CD14-positive monocyte (primary cell): Measurements from ENCODE around the gene GNAT1. TPM values are rescaled to one million over a fixed set of nuclear protein-coding genes. Genes with fewer than 3 reads are reported as not detected.

ENCODE experiments used
- DNase-seq, 3 donors: peaks; one replicate each; pipeline ENCODE4 v3.0.0-alpha.2; 2011 to 2022
- H2AFZ ChIP-seq: 2 replicates; pipeline ENCODE4 v1.6.0; 2012; ENCODE audit warnings: mild to moderate bottlenecking, low read depth, low read length, inconsistent platforms; ENCODE audit not compliant: insufficient read depth, poor library complexity, severe bottlenecking
- H3K27ac ChIP-seq, 2 donors: 1 replicate in 1 of 2; 2 replicates in 1 of 2; pipeline ENCODE4 v1.5.1; 2012 to 2013; ENCODE audit warnings: low read length in 2 of 2, control low read depth in 1 of 2, inconsistent platforms in 1 of 2, low read depth in 1 of 2, mild to moderate bottlenecking in 1 of 2
- H3K27me3 ChIP-seq, 2 donors: one replicate each; pipeline versions ENCODE4 v1.6.0 to v1.6.1; 2011 to 2013; ENCODE audit warnings: low read length in 2 of 2; ENCODE audit not compliant: control insufficient read depth in 2 of 2, insufficient read depth in 2 of 2
- H3K36me3 ChIP-seq, 2 donors: replicated peaks in 1 of 2; 1 replicate in 1 of 2; 2 replicates in 1 of 2; pipeline versions ENCODE4 v1.5.1 to v1.6.1; 2012 to 2013; ENCODE audit warnings: low read length in 2 of 2, control low read depth in 1 of 2, inconsistent platforms in 1 of 2, mild to moderate bottlenecking in 1 of 2; ENCODE audit not compliant: insufficient read depth in 2 of 2, control insufficient read depth in 1 of 2
- H3K4me1 ChIP-seq, 2 donors: 1 replicate in 1 of 2; 2 replicates in 1 of 2; pipeline versions ENCODE4 v1.5.1 to v1.6.1; 2012 to 2013; ENCODE audit warnings: low read length in 2 of 2, control low read depth in 1 of 2, inconsistent platforms in 1 of 2, mild to moderate bottlenecking in 1 of 2, moderate library complexity in 1 of 2; ENCODE audit not compliant: insufficient read depth in 2 of 2, control insufficient read depth in 1 of 2
- H3K4me2 ChIP-seq: replicated peaks from 2 replicates; pipeline ENCODE3; 2012; ENCODE audit warnings: low read length, moderate library complexity, mild to moderate bottlenecking; ENCODE audit not compliant: poor library complexity, severe bottlenecking; ENCODE audit errors: extremely low read depth
- H3K4me3 ChIP-seq, 3 experiments: fragments of 200-600 bp in 1 of 3; sonication (generic) in 1 of 3; replicated peaks in 1 of 3; 1 replicate in 2 of 3; 2 replicates in 1 of 3; pipeline ENCODE4 v1.5.1; 2011 to 2013; ENCODE audit warnings: low read length in 3 of 3, mild to moderate bottlenecking in 3 of 3, control low read depth in 2 of 3, low read depth in 2 of 3, inconsistent platforms in 1 of 3, moderate library complexity in 1 of 3
- H3K79me2 ChIP-seq: 2 replicates; pipeline ENCODE4 v1.6.0; 2012; ENCODE audit warnings: mild to moderate bottlenecking, control low read depth, inconsistent platforms, low read length, moderate library complexity; ENCODE audit not compliant: insufficient read depth
- H3K9ac ChIP-seq: 2 replicates; pipeline ENCODE4 v1.6.0; 2017; ENCODE audit warnings: low read length, mild to moderate bottlenecking; ENCODE audit not compliant: insufficient read depth, poor library complexity, severe bottlenecking
- H3K9me3 ChIP-seq, 2 donors: replicated peaks in 1 of 2; 1 replicate in 1 of 2; 2 replicates in 1 of 2; pipeline versions ENCODE4 v1.5.1 to v1.6.1; 2012 to 2013; ENCODE audit warnings: low read length in 2 of 2, control low read depth in 1 of 2; ENCODE audit not compliant: control insufficient read depth in 1 of 2, insufficient read depth in 1 of 2
- H4K20me1 ChIP-seq: 2 replicates; pipeline ENCODE4 v1.6.0; 2012; ENCODE audit warnings: mild to moderate bottlenecking, low read length, control low read depth, moderate library complexity; ENCODE audit not compliant: insufficient read depth
- H3K27ac Mint-ChIP-seq, 7 donors: one replicate each; pipeline ENCODE4 v1.8.0; 2020; ENCODE audit warnings: mild to moderate bottlenecking in 7 of 7, mixed read lengths in 7 of 7, moderate library complexity in 6 of 7, inconsistent platforms in 2 of 7
- H3K27me3 Mint-ChIP-seq, 3 donors: one replicate each; pipeline ENCODE4 v1.8.0; 2021 to 2022; ENCODE audit warnings: low read depth in 3 of 3, mild to moderate bottlenecking in 3 of 3, mixed read lengths in 3 of 3, moderate library complexity in 3 of 3, inconsistent platforms in 1 of 3
- H3K36me3 Mint-ChIP-seq, 2 donors: one replicate each; pipeline ENCODE4 v1.8.0; 2020; ENCODE audit warnings: mixed read lengths in 2 of 2, inconsistent platforms in 1 of 2, mild to moderate bottlenecking in 1 of 2
- H3K4me1 Mint-ChIP-seq: one replicate; pipeline ENCODE4 v1.8.0; 2020; ENCODE audit warnings: mild to moderate bottlenecking, mixed read lengths
- H3K4me3 Mint-ChIP-seq, 2 donors: one replicate each; pipeline ENCODE4 v1.8.0; 2020; ENCODE audit warnings: mild to moderate bottlenecking in 2 of 2, mixed read lengths in 2 of 2, moderate library complexity in 1 of 2
- H3K9me3 Mint-ChIP-seq, 7 donors: one replicate each; pipeline ENCODE4 v1.8.0; 2020 to 2022; ENCODE audit warnings: mixed read lengths in 7 of 7, mild to moderate bottlenecking in 6 of 7, moderate library complexity in 6 of 7, inconsistent platforms in 2 of 7
- WGBS: methylation state at CpG from one replicate; pipeline ENCODE4 v1.1.5; 2013; ENCODE audit warnings: missing lambda C conversion rate; ENCODE audit not compliant: insufficient coverage; 5-methylcytosine and 5-hydroxymethylcytosine counted together
- intact Hi-C, 2 donors: fragments of 100-400 bp; cut with micrococcal nuclease; formaldehyde crosslinking; loops; one replicate each; pipeline versions ENCODE4 v1.15.0 to v1.15.1; 2023
- polyA plus RNA-seq, 3 donors: library from polyadenylated mRNA; depleted of rRNA in 1 of 3; unstranded in 2 of 3; stranded (reverse) in 1 of 3; fragments of 300-500 nt in 2 of 3; fragments of >200 nt in 1 of 3; fragmentation: Illumina TruSeq in 2 of 3; gene quantifications; 1 replicate in 2 of 3; 2 replicates in 1 of 3; pipeline ENCODE4 v1.2.3, GENCODE V29; 2012 to 2021
- TF ChIP-seq, protein P1 (sequence below): fragments of 200-600 bp; IDR thresholded peaks from one replicate; pipeline ENCODE4 v1.8.0; 2022; ENCODE audit warnings: antibody characterized with exemption, mild to moderate bottlenecking

The GNAT1 gene
- polyA plus RNA-seq, 3 donors = not detected

DNA sequence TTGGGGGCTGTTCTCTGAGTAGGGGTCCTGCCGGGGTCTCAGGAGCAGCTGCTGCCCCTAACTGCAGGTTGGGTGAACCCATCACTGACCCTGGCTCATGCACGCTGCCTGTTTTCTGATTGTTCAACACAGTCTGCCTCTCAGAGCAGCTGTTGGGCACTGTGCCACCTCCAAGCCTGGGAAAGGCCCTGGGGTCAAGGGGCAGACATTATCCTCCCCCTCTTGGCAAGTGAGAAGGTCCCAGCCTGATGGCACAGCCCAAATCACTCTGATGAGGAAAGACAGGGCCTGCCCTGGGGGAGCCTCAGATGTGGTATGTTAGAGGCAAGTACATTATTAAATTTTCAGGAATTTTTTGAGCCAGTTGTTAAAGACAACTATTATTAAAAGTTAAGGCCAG, 14.1 kb upstream of the GNAT1 start:
- Mint-ChIP-seq H3K27ac (peak overlapping the region in 1 of 7 donors; percentile 53), H3K9me3 (peaks cover 0 to 1% (median 0%) of the 10 kb centered on the region in 7 donors), H3K4me1 (peaks cover 6% of the 10 kb centered on the region), H3K36me3 (no peaks in the 10 kb centered on the region), H3K27me3 (peaks cover 1 to 9% (median 3%) of the 10 kb centered on the region in 3 donors), H3K4me3 (no peak overlapping the region)
- DNase-seq = no peak
- Histone ChIP-seq H3K9ac (no peak overlapping the region), H2AFZ (no peak overlapping the region), H3K4me3 (no peak overlapping the region), H3K36me3 (no peaks in the 10 kb centered on the region), H3K4me1 (peaks cover 5 to 6% of the 10 kb centered on the region in 2 donors), H3K27me3 (no peaks in the 10 kb centered on the region), H3K4me2 (no peak overlapping the region), H3K27ac (no peak overlapping the region), H3K79me2 (no peaks in the 10 kb centered on the region), H3K9me3 (no peaks in the 10 kb centered on the region), H4K20me1 (no peaks in the 10 kb centered on the region)
- intact Hi-C loops = no loop called here
- 100% methylated on average over 1 of the region's 2 CpGs for WGBS
- TF ChIP-seq, protein P1, sequence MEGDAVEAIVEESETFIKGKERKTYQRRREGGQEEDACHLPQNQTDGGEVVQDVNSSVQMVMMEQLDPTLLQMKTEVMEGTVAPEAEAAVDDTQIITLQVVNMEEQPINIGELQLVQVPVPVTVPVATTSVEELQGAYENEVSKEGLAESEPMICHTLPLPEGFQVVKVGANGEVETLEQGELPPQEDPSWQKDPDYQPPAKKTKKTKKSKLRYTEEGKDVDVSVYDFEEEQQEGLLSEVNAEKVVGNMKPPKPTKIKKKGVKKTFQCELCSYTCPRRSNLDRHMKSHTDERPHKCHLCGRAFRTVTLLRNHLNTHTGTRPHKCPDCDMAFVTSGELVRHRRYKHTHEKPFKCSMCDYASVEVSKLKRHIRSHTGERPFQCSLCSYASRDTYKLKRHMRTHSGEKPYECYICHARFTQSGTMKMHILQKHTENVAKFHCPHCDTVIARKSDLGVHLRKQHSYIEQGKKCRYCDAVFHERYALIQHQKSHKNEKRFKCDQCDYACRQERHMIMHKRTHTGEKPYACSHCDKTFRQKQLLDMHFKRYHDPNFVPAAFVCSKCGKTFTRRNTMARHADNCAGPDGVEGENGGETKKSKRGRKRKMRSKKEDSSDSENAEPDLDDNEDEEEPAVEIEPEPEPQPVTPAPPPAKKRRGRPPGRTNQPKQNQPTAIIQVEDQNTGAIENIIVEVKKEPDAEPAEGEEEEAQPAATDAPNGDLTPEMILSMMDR = no peak

DNA sequence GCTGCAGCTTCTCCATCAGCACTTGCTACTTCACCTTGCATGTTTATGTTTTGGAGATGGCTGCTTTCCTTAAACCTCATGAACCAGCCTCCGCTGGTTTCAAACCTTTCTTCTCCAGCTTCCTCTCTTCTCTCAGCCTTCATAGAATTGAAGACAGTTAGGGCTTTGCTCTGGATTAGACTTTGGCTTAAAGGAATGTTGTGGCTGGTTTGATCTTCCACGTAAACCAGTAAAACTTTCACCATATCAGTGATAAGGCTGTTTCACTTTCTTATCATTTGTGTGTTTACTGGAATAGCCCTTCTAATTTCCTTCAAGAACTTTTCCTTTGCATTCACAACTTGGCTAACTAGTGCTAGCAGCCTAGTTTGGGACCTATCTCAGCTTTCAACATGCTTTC, 11.7 kb upstream of the GNAT1 start:
- no peak overlapping the region for H3K4me3 ChIP-seq
- no peak overlapping the region for H3K27ac ChIP-seq
- WGBS = no CpG with 5 or more reads among the region's 2 CpGs
- no peaks in the 10 kb centered on the region for H3K9me3 ChIP-seq
- no peak overlapping the region for H3K27ac Mint-ChIP-seq
- intact Hi-C loops = loop anchor here in 1 of 2 donors (5.0 kb wide), 1 partner anchor 32 kb away; no protein-coding TSS in a partner anchor
- no peaks in the 10 kb centered on the region for H3K4me1 ChIP-seq
- H3K36me3 ChIP-seq = no peaks in the 10 kb centered on the region
- no peak overlapping the region for H3K4me2 ChIP-seq
- H3K79me2 ChIP-seq = no peaks in the 10 kb centered on the region
- no peaks in the 10 kb centered on the region for H3K4me1 Mint-ChIP-seq
- H3K9me3 Mint-ChIP-seq = peaks cover 0 to 1% (median 0%) of the 10 kb centered on the region in 7 donors
- H3K36me3 Mint-ChIP-seq = no peaks in the 10 kb centered on the region
- H4K20me1 ChIP-seq = no peaks in the 10 kb centered on the region
- no peak overlapping the region for H2AFZ ChIP-seq
- no peak overlapping the region for H3K4me3 Mint-ChIP-seq
- TF ChIP-seq, protein P1 = no peak
- no peak for DNase-seq
- peaks cover 1 to 10% (median 4%) of the 10 kb centered on the region in 3 donors for H3K27me3 Mint-ChIP-seq
- no peaks in the 10 kb centered on the region for H3K27me3 ChIP-seq
- no peak overlapping the region for H3K9ac ChIP-seq
